Measurements from ENCODE around the gene DHRSX.

DHRSX gene

DNA sequence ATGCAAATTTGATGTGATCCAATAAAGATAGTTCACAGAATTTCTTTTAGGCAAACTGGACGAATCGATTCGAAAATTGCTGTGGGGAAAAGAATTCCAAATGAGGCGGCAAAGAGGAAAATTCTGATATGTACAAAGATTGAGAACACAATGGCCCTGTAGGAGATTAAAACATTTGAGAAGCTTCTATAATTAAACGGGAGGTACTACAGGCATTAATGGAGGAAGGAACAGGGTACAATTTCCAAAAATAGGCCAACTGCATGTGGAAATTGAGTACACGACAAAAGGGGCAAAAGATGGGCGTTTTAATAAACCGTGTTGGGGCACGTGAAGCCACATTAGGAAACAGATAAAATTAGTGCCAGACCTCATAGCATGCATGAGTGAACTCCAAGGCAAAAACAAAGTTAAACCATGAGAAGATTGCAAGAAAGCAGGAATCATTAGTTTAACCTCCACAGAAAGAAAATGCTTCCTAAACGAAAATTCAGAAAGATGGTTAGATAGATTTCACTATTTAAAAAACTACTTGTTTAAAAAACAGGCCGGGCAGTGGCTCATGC is 68.4 kb downstream of the DHRSX start:
- ATAC-seq: no peak
- TF ChIP-seq, protein P1, sequence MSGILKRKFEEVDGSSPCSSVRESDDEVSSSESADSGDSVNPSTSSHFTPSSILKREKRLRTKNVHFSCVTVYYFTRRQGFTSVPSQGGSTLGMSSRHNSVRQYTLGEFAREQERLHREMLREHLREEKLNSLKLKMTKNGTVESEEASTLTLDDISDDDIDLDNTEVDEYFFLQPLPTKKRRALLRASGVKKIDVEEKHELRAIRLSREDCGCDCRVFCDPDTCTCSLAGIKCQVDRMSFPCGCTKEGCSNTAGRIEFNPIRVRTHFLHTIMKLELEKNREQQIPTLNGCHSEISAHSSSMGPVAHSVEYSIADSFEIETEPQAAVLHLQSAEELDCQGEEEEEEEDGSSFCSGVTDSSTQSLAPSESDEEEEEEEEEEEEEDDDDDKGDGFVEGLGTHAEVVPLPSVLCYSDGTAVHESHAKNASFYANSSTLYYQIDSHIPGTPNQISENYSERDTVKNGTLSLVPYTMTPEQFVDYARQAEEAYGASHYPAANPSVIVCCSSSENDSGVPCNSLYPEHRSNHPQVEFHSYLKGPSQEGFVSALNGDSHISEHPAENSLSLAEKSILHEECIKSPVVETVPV (CRISPR knock-in tag; IDR thresholded peaks at IDR 0.05): no peak
- TF ChIP-seq, protein P2, sequence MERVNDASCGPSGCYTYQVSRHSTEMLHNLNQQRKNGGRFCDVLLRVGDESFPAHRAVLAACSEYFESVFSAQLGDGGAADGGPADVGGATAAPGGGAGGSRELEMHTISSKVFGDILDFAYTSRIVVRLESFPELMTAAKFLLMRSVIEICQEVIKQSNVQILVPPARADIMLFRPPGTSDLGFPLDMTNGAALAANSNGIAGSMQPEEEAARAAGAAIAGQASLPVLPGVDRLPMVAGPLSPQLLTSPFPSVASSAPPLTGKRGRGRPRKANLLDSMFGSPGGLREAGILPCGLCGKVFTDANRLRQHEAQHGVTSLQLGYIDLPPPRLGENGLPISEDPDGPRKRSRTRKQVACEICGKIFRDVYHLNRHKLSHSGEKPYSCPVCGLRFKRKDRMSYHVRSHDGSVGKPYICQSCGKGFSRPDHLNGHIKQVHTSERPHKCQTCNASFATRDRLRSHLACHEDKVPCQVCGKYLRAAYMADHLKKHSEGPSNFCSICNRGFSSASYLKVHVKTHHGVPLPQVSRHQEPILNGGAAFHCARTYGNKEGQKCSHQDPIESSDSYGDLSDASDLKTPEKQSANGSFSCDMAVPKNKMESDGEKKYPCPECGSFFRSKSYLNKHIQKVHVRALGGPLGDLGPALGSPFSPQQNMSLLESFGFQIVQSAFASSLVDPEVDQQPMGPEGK (CRISPR knock-in tag; IDR thresholded peaks at IDR 0.05; ENCODE audit: borderline replicate concordance): no peak
- TF ChIP-seq ZFP3 (CRISPR knock-in tag; IDR thresholded peaks at IDR 0.05): no peak
- no peak for TF ChIP-seq ZNF70 (CRISPR knock-in tag; IDR thresholded peaks at IDR 0.05)
- no peak for TF ChIP-seq ZNF565 (CRISPR knock-in tag; conservative IDR thresholded peaks at IDR 0.05; ENCODE audit: low read depth)
- no peak for TF ChIP-seq TCF4 (CRISPR knock-in tag; IDR thresholded peaks at IDR 0.05; ENCODE audit: borderline replicate concordance)
- no peak for TF ChIP-seq ZC3H10 (CRISPR knock-in tag; IDR thresholded peaks at IDR 0.05)
- TF ChIP-seq OSR1 (CRISPR knock-in tag; IDR thresholded peaks at IDR 0.05): no peak
- TF ChIP-seq RARB (CRISPR knock-in tag; IDR thresholded peaks at IDR 0.05): no peak
- TF ChIP-seq TOX (CRISPR knock-in tag; IDR thresholded peaks at IDR 0.05; ENCODE audit: borderline replicate concordance): no peak
- TF ChIP-seq, protein P3, sequence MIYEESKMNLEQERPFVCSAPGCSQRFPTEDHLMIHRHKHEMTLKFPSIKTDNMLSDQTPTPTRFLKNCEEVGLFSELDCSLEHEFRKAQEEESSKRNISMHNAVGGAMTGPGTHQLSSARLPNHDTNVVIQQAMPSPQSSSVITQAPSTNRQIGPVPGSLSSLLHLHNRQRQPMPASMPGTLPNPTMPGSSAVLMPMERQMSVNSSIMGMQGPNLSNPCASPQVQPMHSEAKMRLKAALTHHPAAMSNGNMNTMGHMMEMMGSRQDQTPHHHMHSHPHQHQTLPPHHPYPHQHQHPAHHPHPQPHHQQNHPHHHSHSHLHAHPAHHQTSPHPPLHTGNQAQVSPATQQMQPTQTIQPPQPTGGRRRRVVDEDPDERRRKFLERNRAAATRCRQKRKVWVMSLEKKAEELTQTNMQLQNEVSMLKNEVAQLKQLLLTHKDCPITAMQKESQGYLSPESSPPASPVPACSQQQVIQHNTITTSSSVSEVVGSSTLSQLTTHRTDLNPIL (CRISPR knock-in tag; IDR thresholded peaks at IDR 0.05; ENCODE audit: low read depth): no peak
- TF ChIP-seq, protein P4, sequence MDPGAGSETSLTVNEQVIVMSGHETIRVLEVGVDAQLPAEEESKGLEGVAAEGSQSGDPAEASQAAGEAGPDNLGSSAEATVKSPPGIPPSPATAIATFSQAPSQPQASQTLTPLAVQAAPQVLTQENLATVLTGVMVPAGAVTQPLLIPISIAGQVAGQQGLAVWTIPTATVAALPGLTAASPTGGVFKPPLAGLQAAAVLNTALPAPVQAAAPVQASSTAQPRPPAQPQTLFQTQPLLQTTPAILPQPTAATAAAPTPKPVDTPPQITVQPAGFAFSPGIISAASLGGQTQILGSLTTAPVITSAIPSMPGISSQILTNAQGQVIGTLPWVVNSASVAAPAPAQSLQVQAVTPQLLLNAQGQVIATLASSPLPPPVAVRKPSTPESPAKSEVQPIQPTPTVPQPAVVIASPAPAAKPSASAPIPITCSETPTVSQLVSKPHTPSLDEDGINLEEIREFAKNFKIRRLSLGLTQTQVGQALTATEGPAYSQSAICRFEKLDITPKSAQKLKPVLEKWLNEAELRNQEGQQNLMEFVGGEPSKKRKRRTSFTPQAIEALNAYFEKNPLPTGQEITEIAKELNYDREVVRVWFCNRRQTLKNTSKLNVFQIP (CRISPR knock-in tag; IDR thresholded peaks at IDR 0.05; ENCODE audit: borderline replicate concordance, low read depth): no peak
- no peak for TF ChIP-seq ZFP30 (CRISPR knock-in tag; IDR thresholded peaks at IDR 0.05)
- TF ChIP-seq BACH2 (CRISPR knock-in tag; IDR thresholded peaks at IDR 0.05; ENCODE audit: borderline replicate concordance): no peak
- no peak for TF ChIP-seq ESRRG (CRISPR knock-in tag; IDR thresholded peaks at IDR 0.05)
- no peak for TF ChIP-seq ISL1 (CRISPR knock-in tag; IDR thresholded peaks at IDR 0.05)
- TF ChIP-seq, protein P5, sequence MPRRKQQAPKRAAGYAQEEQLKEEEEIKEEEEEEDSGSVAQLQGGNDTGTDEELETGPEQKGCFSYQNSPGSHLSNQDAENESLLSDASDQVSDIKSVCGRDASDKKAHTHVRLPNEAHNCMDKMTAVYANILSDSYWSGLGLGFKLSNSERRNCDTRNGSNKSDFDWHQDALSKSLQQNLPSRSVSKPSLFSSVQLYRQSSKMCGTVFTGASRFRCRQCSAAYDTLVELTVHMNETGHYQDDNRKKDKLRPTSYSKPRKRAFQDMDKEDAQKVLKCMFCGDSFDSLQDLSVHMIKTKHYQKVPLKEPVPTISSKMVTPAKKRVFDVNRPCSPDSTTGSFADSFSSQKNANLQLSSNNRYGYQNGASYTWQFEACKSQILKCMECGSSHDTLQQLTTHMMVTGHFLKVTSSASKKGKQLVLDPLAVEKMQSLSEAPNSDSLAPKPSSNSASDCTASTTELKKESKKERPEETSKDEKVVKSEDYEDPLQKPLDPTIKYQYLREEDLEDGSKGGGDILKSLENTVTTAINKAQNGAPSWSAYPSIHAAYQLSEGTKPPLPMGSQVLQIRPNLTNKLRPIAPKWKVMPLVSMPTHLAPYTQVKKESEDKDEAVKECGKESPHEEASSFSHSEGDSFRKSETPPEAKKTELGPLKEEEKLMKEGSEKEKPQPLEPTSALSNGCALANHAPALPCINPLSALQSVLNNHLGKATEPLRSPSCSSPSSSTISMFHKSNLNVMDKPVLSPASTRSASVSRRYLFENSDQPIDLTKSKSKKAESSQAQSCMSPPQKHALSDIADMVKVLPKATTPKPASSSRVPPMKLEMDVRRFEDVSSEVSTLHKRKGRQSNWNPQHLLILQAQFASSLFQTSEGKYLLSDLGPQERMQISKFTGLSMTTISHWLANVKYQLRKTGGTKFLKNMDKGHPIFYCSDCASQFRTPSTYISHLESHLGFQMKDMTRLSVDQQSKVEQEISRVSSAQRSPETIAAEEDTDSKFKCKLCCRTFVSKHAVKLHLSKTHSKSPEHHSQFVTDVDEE (CRISPR knock-in tag; IDR thresholded peaks at IDR 0.05): no peak
- no peak for TF ChIP-seq GLIS3 (CRISPR knock-in tag; IDR thresholded peaks at IDR 0.05)
- TF ChIP-seq CSDC2 (CRISPR knock-in tag; IDR thresholded peaks at IDR 0.05): no peak

DNA sequence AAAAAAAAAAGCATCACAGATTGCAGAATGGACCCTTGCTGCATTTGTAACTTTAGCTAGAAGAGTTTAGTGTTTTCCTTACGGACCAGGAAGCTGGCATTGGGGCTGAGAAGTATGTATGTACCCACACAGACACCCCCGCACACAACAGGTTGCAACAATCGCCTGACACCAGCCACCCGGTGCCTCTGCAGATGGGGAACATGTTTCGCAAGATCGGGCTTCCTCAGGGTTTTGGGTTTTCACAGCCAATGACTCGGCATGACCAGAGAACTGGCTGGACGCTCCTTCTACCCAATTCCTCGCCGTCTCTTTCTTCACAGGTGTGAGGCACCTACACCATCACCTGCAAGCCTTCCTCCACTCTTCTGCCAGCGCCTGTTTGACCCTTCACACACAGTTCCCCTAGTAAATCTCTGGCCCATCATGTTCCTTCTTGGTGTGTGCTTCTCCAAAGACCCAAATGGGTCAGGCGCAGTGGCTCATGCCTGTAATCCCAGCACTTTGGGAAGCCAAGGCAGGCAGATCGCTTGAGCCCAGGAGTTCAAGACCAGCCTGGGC is 70.4 kb downstream of the DHRSX start:
- ATAC-seq: no peak
- no peak for TF ChIP-seq ZNF70 (CRISPR knock-in tag; IDR thresholded peaks at IDR 0.05)
- TF ChIP-seq ARNTL (CRISPR knock-in tag; IDR thresholded peaks at IDR 0.05; ENCODE audit: borderline replicate concordance, low read depth): no peak
- no peak for TF ChIP-seq PPARA (CRISPR knock-in tag; IDR thresholded peaks at IDR 0.05; ENCODE audit: borderline replicate concordance)
- TF ChIP-seq, protein P2 (CRISPR knock-in tag; IDR thresholded peaks at IDR 0.05; ENCODE audit: borderline replicate concordance): no peak
- no peak for TF ChIP-seq ISL1 (CRISPR knock-in tag; IDR thresholded peaks at IDR 0.05)
- no peak for TF ChIP-seq ZC3H10 (CRISPR knock-in tag; IDR thresholded peaks at IDR 0.05)
- no peak for TF ChIP-seq ZNF565 (CRISPR knock-in tag; conservative IDR thresholded peaks at IDR 0.05; ENCODE audit: low read depth)
- no peak for TF ChIP-seq BACH2 (CRISPR knock-in tag; IDR thresholded peaks at IDR 0.05; ENCODE audit: borderline replicate concordance)
- TF ChIP-seq, protein P5 (CRISPR knock-in tag; IDR thresholded peaks at IDR 0.05): no peak
- TF ChIP-seq GLIS3 (CRISPR knock-in tag; IDR thresholded peaks at IDR 0.05): no peak
- no peak for TF ChIP-seq ESRRG (CRISPR knock-in tag; IDR thresholded peaks at IDR 0.05)
- TF ChIP-seq, protein P3 (CRISPR knock-in tag; IDR thresholded peaks at IDR 0.05; ENCODE audit: low read depth): no peak

All from SK-N-SH treated with all-trans-retinoic acid at 6 μM for 48 hours (cell line).